ENCODE results near the gene SLC20A1. TPM values are rescaled to one million over a fixed set of nuclear protein-coding genes. Genes with fewer than 3 reads are reported as not detected.
A peak's percentile ranks its signal among the peaks of the same experiment; 100 is the strongest.

The SLC20A1 gene
- total RNA-seq, 1 experiment from 2014 or later, result 58.4 TPM

- no peak for DNase-seq (ENCODE audit: low read depth)
Measured at GRCh38 chr2:112709703-112710102, 64.0 kb downstream of the SLC20A1 start.

DNA sequence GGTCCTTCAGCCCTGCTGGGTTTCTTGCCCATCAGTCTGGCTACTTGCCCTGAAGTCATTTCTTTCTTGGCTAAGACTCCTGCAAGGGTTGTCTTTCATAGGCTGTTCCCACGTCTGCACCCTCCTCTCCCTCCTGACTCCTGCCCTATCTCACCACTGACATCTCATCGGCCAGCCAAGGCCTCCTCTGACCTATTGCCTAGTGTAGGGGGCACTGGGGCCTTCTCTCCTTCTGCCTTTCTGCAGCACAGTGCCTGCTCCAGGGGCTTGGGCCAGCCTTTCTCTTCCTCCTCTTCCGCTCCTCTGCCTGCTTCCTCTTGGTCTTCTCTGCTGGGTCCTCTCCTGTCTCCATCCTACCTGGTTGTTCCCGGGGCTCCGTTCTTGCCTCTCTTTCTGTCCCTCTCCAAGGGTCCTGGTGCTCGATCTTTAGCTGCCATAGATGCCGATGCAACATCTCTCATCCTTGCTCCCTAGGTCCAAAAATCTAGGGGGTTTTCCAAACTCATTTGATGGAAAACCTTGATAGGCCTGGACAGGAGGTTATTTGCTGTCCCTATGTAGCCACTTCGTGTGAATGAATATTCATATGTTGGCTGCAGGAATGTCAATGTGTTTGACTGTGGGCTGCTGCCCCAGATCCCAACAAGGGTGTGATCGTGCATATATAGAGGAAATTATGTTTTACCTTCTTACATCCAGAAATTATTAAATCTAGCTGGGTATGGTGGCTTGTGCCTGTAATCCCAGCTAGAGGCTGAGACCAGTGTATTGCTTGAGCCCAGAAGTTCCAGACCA is 65.4 kb downstream of the SLC20A1 start:
- no peak for DNase-seq (ENCODE audit: low read depth)

DNA sequence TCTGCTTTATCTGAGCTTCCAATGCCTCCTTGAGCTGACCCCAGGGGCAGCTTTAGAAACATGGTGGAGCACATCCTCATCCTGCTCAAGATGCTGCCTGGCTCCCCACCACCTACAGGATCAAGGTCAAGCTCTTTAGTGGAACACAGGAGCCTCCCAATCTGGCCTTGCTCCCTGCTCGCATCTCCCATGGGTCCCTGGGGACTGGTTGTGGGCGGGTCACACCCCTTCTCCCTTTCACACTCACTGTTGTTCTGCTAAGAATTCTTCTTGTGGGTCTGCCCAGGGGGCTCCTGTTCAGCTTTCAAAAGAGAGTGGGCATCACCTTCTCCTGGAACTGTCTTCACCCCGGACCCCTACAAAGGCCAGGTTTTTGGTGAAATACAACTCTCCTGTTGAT is 66.7 kb downstream of the SLC20A1 start:
- no peak for DNase-seq (ENCODE audit: low read depth)

DNA sequence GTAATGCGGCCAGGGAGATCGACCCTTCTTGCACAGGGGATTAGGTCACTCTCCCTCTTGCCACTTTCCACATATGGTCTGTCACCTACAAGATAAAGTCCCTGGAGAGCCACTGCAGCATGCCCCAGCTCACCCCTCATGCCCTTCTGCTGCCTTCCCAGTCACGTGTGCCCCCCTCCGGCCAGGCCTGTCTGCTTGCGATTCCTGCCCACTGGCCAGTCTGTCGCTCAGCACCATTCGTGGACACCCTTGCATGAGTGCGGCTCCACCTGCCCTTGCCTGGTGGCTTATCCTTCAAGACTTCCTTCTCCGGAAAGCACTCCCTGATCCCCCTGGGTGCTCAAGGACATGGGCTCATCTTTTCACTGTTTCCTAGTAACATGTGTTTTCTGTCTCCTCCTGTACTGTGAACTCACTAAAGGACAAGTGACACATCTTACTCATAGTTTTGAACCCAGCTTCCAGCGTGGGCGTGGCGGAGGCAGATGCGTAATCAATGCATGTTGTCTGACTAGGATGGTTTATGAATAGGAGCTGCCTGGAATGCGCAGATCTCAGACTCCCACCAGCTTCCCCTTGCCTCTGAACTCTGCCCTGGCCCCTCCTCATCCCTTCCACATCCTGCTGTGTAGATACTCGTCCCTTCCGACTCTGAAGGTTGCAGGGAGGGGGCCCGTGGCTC is 67.3 kb downstream of the SLC20A1 start:
- peak; percentile 61 for DNase-seq (ENCODE audit: low read depth)

Other genes with a start within 250 kb of the SLC20A1 start
- gene RGPD8, start 212.3 kb upstream of the SLC20A1 start, total RNA-seq (2014; rRNA removed; shearing (Covaris generic)), result 1.2 and 1.9 TPM in 2 replicates
- 33.6 and 34.2 TPM in 2 replicates for gene TTL, start 163.8 kb upstream of the SLC20A1 start, total RNA-seq (2014; rRNA removed; shearing (Covaris generic))
- gene POLR1B, start 103.5 kb upstream of the SLC20A1 start, total RNA-seq (2014; rRNA removed; shearing (Covaris generic)), result 26.3 and 29.9 TPM in 2 replicates
- gene CHCHD5, start 61.3 kb upstream of the SLC20A1 start, total RNA-seq (2014; rRNA removed; shearing (Covaris generic)), result 18.9 and 26.2 TPM in 2 replicates
- not detected in 2 replicates for gene NT5DC4, start 75.1 kb downstream of the SLC20A1 start, total RNA-seq (2014; rRNA removed; shearing (Covaris generic))
- gene CKAP2L, start 118.7 kb downstream of the SLC20A1 start, total RNA-seq (2014; rRNA removed; shearing (Covaris generic)), result 25.5 and 31.7 TPM in 2 replicates
- gene IL1A, start 138.6 kb downstream of the SLC20A1 start, total RNA-seq (2014; rRNA removed; shearing (Covaris generic)), result 26.0 and 29.8 TPM in 2 replicates
- 12.4 and 13.5 TPM in 2 replicates for gene IL1B, start 190.8 kb downstream of the SLC20A1 start, total RNA-seq (2014; rRNA removed; shearing (Covaris generic))